ENCODE measurements around the gene GNAI3. TPM values are rescaled to one million over a fixed set of nuclear protein-coding genes. Genes with fewer than 3 reads are reported as not detected.

The GNAI3 gene
- total and polyA plus RNA-seq, 2 of the 13 experiments (the other 11 are each of a cell fraction or from before 2014, with no cell fraction given), result 4.3 to 9.0 TPM

DNA sequence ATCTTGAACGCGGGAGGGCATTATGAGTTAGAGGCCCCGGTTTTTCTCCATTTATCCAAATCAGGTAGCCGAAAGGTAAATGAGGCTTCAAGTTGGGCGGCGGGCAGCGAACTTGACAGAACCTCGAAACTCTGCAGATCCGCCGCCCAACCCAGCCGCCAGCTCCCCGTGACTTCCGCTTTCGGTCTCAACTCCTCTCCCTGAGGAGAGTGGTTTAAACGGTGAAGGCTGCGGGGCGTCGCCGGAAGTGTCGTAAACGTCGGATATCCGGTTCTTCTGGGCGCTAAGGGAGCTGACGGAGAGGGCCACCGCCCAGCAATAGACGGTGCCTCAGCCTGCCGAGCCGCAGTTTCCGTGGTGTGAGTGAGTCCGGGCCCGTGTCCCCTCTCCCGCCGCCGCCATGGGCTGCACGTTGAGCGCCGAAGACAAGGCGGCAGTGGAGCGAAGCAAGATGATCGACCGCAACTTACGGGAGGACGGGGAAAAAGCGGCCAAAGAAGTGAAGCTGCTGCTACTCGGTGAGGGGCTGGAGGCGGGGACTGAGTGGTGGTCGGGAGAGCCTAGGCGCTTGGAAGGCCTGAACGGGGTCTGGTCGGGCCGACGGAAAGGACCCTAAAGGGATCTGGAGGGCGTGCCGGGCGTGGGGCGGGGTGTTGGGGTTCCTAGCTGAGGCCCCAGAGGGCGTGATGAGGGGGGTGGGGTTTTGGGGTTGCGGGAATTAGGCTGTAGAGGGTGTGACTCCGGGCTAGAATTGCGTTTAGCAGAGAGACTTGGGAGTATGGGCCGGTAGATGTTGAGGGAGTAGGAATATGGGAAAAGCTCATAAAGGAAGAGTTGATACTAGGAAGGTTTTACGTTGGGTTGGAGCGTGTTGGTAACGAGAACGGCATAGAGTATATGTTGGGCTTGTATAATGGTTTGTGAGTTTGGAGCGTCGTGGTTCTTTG is at the start of gene GNAI3 (continued):
- TF ChIP-seq PHF21A (CRISPR knock-in tag; IDR thresholded peaks at IDR 0.05), result peak; percentile 66
- no peak for TF ChIP-seq ZNF207 (IDR thresholded peaks at IDR 0.05; ENCODE audit: borderline replicate concordance)
- TF ChIP-seq ZNF775 (CRISPR knock-in tag; IDR thresholded peaks at IDR 0.05; ENCODE audit: borderline replicate concordance), result peak; percentile 77
- TF ChIP-seq HOXD1 (CRISPR knock-in tag; IDR thresholded peaks at IDR 0.05), result no peak
- TF ChIP-seq ZNF841 (CRISPR knock-in tag; IDR thresholded peaks at IDR 0.05; ENCODE audit: borderline replicate concordance), result no peak
- 0 out of 2 replicates have a peak, but pooled peaks have one; percentile 51 for TF ChIP-seq TP53 (CRISPR knock-in tag; conservative IDR thresholded peaks at IDR 0.05)
- TF ChIP-seq NCOR1 (IDR thresholded peaks at IDR 0.05; ENCODE audit: borderline replicate concordance, low read length), result peak; percentile 41; the same call in 1 of the 2 replicates
- no peak; the same call in 1 of the 2 replicates for TF ChIP-seq STAT5B (CRISPR knock-in tag; IDR thresholded peaks at IDR 0.05)
- TF ChIP-seq ZFP82 (CRISPR knock-in tag; IDR thresholded peaks at IDR 0.05; ENCODE audit: borderline replicate concordance), result no peak
- TF ChIP-seq FOXA1 (IDR thresholded peaks at IDR 0.05), result no peak
- TF ChIP-seq FOXA1 (CRISPR knock-in tag; IDR thresholded peaks at IDR 0.05), result 0 out of 2 replicates have a peak, but pooled peaks have one; percentile 17
- TF ChIP-seq ZNF674 (CRISPR knock-in tag; IDR thresholded peaks at IDR 0.05; ENCODE audit: low read depth), result no peak
- TF ChIP-seq, protein P1, sequence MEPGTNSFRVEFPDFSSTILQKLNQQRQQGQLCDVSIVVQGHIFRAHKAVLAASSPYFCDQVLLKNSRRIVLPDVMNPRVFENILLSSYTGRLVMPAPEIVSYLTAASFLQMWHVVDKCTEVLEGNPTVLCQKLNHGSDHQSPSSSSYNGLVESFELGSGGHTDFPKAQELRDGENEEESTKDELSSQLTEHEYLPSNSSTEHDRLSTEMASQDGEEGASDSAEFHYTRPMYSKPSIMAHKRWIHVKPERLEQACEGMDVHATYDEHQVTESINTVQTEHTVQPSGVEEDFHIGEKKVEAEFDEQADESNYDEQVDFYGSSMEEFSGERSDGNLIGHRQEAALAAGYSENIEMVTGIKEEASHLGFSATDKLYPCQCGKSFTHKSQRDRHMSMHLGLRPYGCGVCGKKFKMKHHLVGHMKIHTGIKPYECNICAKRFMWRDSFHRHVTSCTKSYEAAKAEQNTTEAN (CRISPR knock-in tag; conservative IDR thresholded peaks at IDR 0.05), result no peak; the same call in 1 of the 2 replicates
- no peak for TF ChIP-seq CENPBD1 (CRISPR knock-in tag; IDR thresholded peaks at IDR 0.05; ENCODE audit: borderline replicate concordance, low read depth)
- no peak for TF ChIP-seq RAD51 (IDR thresholded peaks at IDR 0.05; ENCODE audit: borderline replicate concordance)
- no peak for TF ChIP-seq NONO (IDR thresholded peaks at IDR 0.05)
- TF ChIP-seq NONO (CRISPR knock-in tag; conservative IDR thresholded peaks at IDR 0.05), result peak; percentile 91
- TF ChIP-seq ZNF318 (CRISPR knock-in tag; IDR thresholded peaks at IDR 0.05), result no peak
- TF ChIP-seq NCOA5 (CRISPR knock-in tag; IDR thresholded peaks at IDR 0.05), result no peak
- no peak for TF ChIP-seq MTA3 (CRISPR knock-in tag; IDR thresholded peaks at IDR 0.05)
